ENCODE data around the gene TMC8.

Gene TMC8

GRCh38 chr17:78151514-78152008 lies 21.0 kb downstream of the TMC8 start:
- Histone ChIP-seq H3K27me3 (ENCODE audit: low read depth, low read length) (no peaks in the 10 kb centered on the region), H3K4me3 (ENCODE audit: low read length) (no peak overlapping the region), H3K4me2 (ENCODE audit: low read length) (peak overlapping the region; percentile 10; the same call in 1 of the 2 replicates), H2AFZ (ENCODE audit: low read depth, low read length) (no peak overlapping the region), H3K79me2 (ENCODE audit: low read length) (0 out of 2 replicates have a peak, but pooled peaks cover 2% of the 10 kb centered on the region), H3K27ac (ENCODE audit: low read length) (peak overlapping the region; percentile 98), H3K36me3 (replicated peaks; ENCODE audit: low read depth, low read length) (no peaks in the 10 kb centered on the region), H3K4me1 (ENCODE audit: low read length) (peaks cover 94% of the 10 kb centered on the region), H3K9me3 (ENCODE audit: insufficient read depth, low read length) (no peaks in the 10 kb centered on the region), H4K20me1 (ENCODE audit: insufficient read depth, low read length) (no peaks in the 10 kb centered on the region), H3K9ac (ENCODE audit: low read length) (peak overlapping the region; percentile 26; the same call in 1 of the 2 replicates)
- no peak for TF ChIP-seq EZH2phosphoT487 (IDR thresholded peaks at IDR 0.05; ENCODE audit: low read depth)
- TF ChIP-seq CTCF (IDR thresholded peaks at IDR 0.05; ENCODE audit: low read depth, low read length): no peak

GRCh38 chr17:78154903-78155811 lies 24.6 kb downstream of the TMC8 start:
- H3K79me2 ChIP-seq (ENCODE audit: low read length): no peaks in the 10 kb centered on the region
- H2AFZ ChIP-seq (ENCODE audit: low read depth, low read length): no peak overlapping the region
- peak overlapping the region; percentile 20; the same call in 1 of the 2 replicates for H3K4me3 ChIP-seq (ENCODE audit: low read length)
- TF ChIP-seq EZH2phosphoT487 (IDR thresholded peaks at IDR 0.05; ENCODE audit: low read depth): no peak
- no peak for TF ChIP-seq CTCF (IDR thresholded peaks at IDR 0.05; ENCODE audit: low read depth, low read length)
- H4K20me1 ChIP-seq (ENCODE audit: insufficient read depth, low read length): no peaks in the 10 kb centered on the region
- H3K27ac ChIP-seq (ENCODE audit: low read length): peak overlapping the region; percentile 98
- H3K4me1 ChIP-seq (ENCODE audit: low read length): peaks cover 88% of the 10 kb centered on the region
- peak overlapping the region; percentile 67 for H3K9ac ChIP-seq (ENCODE audit: low read length)
- H3K36me3 ChIP-seq (replicated peaks; ENCODE audit: low read depth, low read length): no peaks in the 10 kb centered on the region
- H3K4me2 ChIP-seq (ENCODE audit: low read length): peak overlapping the region; percentile 61
- no peaks in the 10 kb centered on the region for H3K9me3 ChIP-seq (ENCODE audit: insufficient read depth, low read length)
- H3K27me3 ChIP-seq (ENCODE audit: low read depth, low read length): no peaks in the 10 kb centered on the region

DNA sequence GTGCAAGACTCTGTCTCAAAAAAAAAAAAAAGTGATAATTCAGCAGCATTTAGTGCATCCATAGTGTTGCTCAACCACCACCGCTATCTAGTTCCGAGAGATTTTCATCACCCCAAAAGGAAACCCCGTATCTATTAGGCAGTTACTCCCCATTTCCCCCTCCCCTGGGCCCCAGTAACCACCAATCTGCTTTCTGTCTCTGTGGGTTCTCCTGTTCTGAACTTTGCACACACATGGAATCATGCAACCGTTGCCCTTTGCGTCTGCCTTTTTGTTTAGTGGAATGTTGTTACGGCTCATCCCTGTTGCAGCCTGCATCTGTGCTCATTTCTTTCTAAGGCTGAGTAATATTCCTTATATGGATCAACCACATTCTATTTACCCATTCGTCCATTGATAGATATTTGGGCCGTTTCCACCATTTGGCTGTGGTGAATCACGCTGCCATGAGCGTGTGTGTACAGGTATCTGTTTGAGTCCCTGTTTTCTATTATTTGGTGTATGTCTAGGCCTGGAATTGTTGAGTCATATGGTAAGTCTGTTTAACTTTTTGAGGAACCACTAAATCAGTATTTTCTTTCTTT lies 29.1 kb downstream of the TMC8 start:
- no peaks in the 10 kb centered on the region for H4K20me1 ChIP-seq (ENCODE audit: insufficient read depth, low read length)
- H3K27me3 ChIP-seq (ENCODE audit: low read depth, low read length): no peaks in the 10 kb centered on the region
- H3K4me1 ChIP-seq (ENCODE audit: low read length): peaks cover 52% of the 10 kb centered on the region
- peak overlapping the region; percentile 54 for H3K4me2 ChIP-seq (ENCODE audit: low read length)
- H3K9ac ChIP-seq (ENCODE audit: low read length): peak overlapping the region; percentile 72
- TF ChIP-seq EZH2phosphoT487 (IDR thresholded peaks at IDR 0.05; ENCODE audit: low read depth) (no peak), CTCF (IDR thresholded peaks at IDR 0.05; ENCODE audit: low read depth, low read length) (no peak)
- H3K9me3 ChIP-seq (ENCODE audit: insufficient read depth, low read length): no peaks in the 10 kb centered on the region
- H3K27ac ChIP-seq (ENCODE audit: low read length): peak overlapping the region; percentile 82
- H3K79me2 ChIP-seq (ENCODE audit: low read length): no peaks in the 10 kb centered on the region
- H2AFZ ChIP-seq (ENCODE audit: low read depth, low read length): peak overlapping the region; percentile 19; the same call in 1 of the 2 replicates
- peak overlapping the region; percentile 15 for H3K4me3 ChIP-seq (ENCODE audit: low read length)
- H3K36me3 ChIP-seq (replicated peaks; ENCODE audit: low read depth, low read length): peaks cover 6% of the 10 kb centered on the region

Measured in OCI-LY3 (cell line).